AG04449 (cell line): Measurements from ENCODE around the gene RAB36.

Experiments
- CTCF ChIA-PET: fragments of 350-600 bp; formaldehyde crosslinking; extraction: SDS; loops from one replicate; lab custom pipeline; 2021; ENCODE audit warnings: antibody characterized with exemption; lab: Yijun Ruan, JAX
- POLR2A ChIA-PET: fragments of 400-600, 350-600 bp; formaldehyde crosslinking; extraction: SDS; loops from one replicate; lab custom pipeline; 2020; ENCODE audit warnings: antibody characterized with exemption, inconsistent platforms; lab: Yijun Ruan, JAX
- DNase-seq: peaks from one replicate; pipeline ENCODE4 v3.0.0-alpha.2; 2010; ENCODE audit warnings: low read depth, low spot score
- H3K4me3 ChIP-seq: 2 replicates; pipeline ENCODE4 v1.5.1; 2011; ENCODE audit warnings: low read depth, mild to moderate bottlenecking, control low read depth, low read length
- CTCF ChIP-seq: IDR thresholded peaks from one replicate; pipeline ENCODE4 v1.5.1; 2011; ENCODE audit warnings: mild to moderate bottlenecking, moderate library complexity, low read length, control low read depth, inconsistent platforms; ENCODE audit not compliant: insufficient read depth; ENCODE audit errors: missing control alignments

Gene RAB36

GRCh38 chr22:23204541-23205157, 59.4 kb downstream of the RAB36 start:
- no peak overlapping the region for H3K4me3 ChIP-seq
- DNase-seq: no peak
- ChIA-PET CTCF (no interaction called here), POLR2A (interaction anchor here (0.7 kb wide), 1 partner anchor 11 kb away, joined by 5 read pairs; no protein-coding TSS in a partner anchor)
- TF ChIP-seq CTCF: no peak

- TF ChIP-seq CTCF: no peak
- ChIA-PET POLR2A (interaction anchor here (1.0 kb wide), 1 partner anchor 19 kb away, joined by 4 read pairs; no protein-coding TSS in a partner anchor), CTCF (interaction anchor here (0.5 to 1.5 kb wide), 4 partner anchors 10 to 37 kb away, joined by 3 to 4 read pairs (median 3); partner anchors contain the start of gene BCR)
- no peak overlapping the region for H3K4me3 ChIP-seq
- no peak for DNase-seq
Observed at GRCh38 chr22:23205339-23206049, 60.2 kb downstream of the RAB36 start.

GRCh38 chr22:23206915-23207314, 61.6 kb downstream of the RAB36 start:
- CTCF ChIA-PET: interaction anchor here (1.3 to 1.5 kb wide), 3 partner anchors 12 to 36 kb away, joined by 3 to 4 read pairs (median 3); no protein-coding TSS in a partner anchor
- no peak for TF ChIP-seq CTCF
- POLR2A ChIA-PET: no interaction called here
- no peak overlapping the region for H3K4me3 ChIP-seq
- DNase-seq: no peak

GRCh38 chr22:23207729-23208393, 62.6 kb downstream of the RAB36 start:
- no peak for TF ChIP-seq CTCF

GRCh38 chr22:23210428-23211170, 65.3 kb downstream of the RAB36 start:
- TF ChIP-seq CTCF: no peak
- no peak for DNase-seq
- H3K4me3 ChIP-seq: no peak overlapping the region
- CTCF ChIA-PET: interaction anchor here (1.0 to 1.6 kb wide), 4 partner anchors 16 to 31 kb away, joined by 3 to 5 read pairs (median 4); no protein-coding TSS in a partner anchor
- POLR2A ChIA-PET: no interaction called here

More at GRCh38 chr22:23207729-23208393, 62.6 kb downstream of the RAB36 start:
- ChIA-PET POLR2A (no interaction called here), CTCF (interaction anchor here (1.3 to 1.5 kb wide), 2 partner anchors 13 to 25 kb away, joined by 3 read pairs; no protein-coding TSS in a partner anchor)
- H3K4me3 ChIP-seq: no peak overlapping the region
- no peak for DNase-seq
